OCI-LY7 (cell line): ENCODE data around the gene ZDHHC8.

Experiments
- CTCF ChIP-seq: fragments of 200-600 bp; sonication (generic); conservative IDR thresholded peaks from 2 replicates; pipeline ENCODE4 v1.5.1; 2014; ENCODE audit warnings: mild to moderate bottlenecking, antibody characterized with exemption, low read length, moderate library complexity, mixed read lengths
- EZH2phosphoT487 ChIP-seq: fragments of 200-600 bp; sonication (generic); IDR thresholded peaks from 2 replicates; pipeline ENCODE4 v1.6.1; 2018; ENCODE audit warnings: low read depth, borderline replicate concordance, mild to moderate bottlenecking, mixed run types, antibody characterized with exemption, low read length, moderate library complexity, mixed read lengths

DNA sequence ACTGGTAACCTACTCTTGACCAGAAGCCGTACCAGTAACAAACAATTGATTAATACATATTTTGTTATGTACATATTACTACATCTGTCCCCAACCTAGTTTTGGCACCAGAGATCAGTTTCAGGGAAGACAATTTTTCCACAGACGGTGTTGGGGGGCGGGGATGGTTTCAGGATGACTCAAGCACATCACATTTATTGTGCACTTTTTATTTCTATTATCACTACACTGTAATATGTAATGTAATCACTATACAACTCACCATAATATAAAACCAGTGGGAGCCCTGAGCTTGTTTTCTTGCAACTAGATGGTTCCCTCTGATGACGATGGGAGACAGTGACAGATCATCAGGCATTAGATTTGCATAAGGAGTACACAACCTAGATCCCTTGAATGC lies 36.1 kb upstream of the ZDHHC8 start:
- TF ChIP-seq CTCF (no peak), EZH2phosphoT487 (no peak)
